GM21576 (cell line): Measurements from ENCODE around the gene MAP7D1.
A peak's percentile ranks its signal among the peaks of the same experiment; 100 is the strongest.
"Not testable (repeated sequence)": the region's sequence is repeated elsewhere in the genome, so short reads cannot be mapped to it uniquely, and the experiment has no call there.

Source experiments
- ATAC-seq: cut with Tn5 transposase; IDR thresholded peaks from one replicate; pipeline ENCODE4 v1.9.1; 2021; ENCODE audit warnings: mild to moderate bottlenecking, moderate library complexity; ENCODE audit not compliant: unreplicated experiment

Gene MAP7D1

DNA sequence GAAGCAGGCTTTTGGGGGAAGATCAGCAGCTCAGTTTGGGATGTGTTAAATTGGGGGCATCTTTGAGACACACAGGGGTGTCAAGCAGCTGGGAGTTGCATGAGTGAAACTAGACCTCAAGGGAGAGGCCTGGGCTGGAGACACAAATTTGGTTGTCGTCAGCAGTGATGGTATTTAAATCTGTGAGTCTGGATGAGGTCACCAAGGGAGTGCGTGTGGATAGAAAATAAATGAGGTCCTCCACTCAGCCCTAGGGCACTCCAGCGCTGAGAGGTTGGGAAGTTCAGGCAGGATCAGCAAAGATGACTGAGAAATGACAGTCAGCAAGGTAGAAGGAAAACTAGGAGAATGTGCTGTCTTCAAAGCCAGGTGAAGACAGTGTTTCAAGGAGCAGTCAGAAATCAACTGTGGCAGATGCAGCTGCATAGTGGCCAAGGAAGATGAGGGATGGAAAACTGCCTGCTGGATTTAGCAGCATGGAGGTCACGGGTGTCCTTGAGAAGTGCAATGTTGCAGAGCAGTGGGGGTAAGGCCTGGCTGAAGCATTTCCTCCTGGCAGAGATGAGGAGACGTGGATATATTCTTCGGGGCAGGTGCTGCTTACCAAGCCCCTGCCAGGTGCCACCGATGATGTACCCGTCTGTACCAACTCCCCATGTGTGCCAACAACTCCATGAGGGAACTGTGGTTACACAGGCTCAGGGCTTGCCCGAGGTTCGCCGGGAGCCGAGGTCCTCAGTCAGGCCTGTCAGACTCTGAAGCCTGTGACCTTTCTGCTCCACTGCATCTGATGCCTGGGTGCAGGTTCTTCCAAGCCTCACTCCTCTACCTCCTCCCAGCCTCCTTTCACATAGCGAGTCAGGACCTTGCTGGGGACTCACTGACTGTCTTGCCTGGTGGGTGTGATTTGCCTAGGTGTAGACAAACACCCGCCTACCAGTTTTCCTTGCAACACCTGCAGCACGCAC is 11.3 kb downstream of the MAP7D1 start:
- no peak for ATAC-seq

GRCh38 chr1:36168514-36168913 is 12.6 kb downstream of the MAP7D1 start:
- no peak for ATAC-seq

GRCh38 chr1:36170643-36171412 is 14.9 kb downstream of the MAP7D1 start:
- ATAC-seq: no peak

- no peak for ATAC-seq
Measured at GRCh38 chr1:36172017-36172747, 16.2 kb downstream of the MAP7D1 start.

DNA sequence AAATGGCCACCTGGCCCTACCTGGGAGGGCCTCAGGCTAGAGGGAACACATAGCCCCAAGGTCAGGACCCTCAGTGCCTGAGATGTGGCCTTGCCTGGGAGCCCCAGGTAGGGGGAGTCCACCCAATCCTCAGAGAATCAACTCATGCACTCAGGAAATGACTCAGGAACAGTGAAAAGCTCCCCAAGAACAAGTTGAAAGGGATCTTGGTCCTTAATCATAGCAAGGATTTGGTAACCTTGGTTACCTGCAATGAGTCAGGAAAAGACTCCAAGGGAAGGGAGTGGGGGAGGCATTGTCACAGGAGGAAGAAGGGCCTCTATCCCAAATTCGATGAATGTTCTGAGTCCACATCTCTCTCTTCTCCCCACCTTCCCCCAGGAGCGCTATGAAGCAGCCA is 17.0 kb downstream of the MAP7D1 start:
- ATAC-seq: no peak

DNA sequence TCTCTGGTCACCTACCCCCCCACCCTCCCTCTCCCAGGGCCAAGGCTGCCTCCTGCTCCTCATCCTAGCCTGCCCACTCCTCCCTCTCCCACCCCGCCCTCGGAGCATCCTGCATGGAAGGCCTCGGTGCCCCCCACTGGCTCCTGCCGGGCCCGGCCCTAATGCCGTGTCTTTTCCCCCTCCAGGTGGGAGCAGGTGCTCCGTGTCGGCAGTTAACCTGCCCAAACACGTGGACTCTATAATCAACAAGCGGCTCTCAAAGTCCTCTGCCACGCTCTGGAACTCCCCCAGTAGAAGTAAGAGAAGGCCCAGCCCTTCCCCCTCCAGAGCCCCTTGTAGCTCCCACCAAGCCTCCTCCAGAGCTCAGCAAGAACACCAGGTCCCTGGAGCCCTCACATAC is 18.8 kb downstream of the MAP7D1 start:
- ATAC-seq: no peak

DNA sequence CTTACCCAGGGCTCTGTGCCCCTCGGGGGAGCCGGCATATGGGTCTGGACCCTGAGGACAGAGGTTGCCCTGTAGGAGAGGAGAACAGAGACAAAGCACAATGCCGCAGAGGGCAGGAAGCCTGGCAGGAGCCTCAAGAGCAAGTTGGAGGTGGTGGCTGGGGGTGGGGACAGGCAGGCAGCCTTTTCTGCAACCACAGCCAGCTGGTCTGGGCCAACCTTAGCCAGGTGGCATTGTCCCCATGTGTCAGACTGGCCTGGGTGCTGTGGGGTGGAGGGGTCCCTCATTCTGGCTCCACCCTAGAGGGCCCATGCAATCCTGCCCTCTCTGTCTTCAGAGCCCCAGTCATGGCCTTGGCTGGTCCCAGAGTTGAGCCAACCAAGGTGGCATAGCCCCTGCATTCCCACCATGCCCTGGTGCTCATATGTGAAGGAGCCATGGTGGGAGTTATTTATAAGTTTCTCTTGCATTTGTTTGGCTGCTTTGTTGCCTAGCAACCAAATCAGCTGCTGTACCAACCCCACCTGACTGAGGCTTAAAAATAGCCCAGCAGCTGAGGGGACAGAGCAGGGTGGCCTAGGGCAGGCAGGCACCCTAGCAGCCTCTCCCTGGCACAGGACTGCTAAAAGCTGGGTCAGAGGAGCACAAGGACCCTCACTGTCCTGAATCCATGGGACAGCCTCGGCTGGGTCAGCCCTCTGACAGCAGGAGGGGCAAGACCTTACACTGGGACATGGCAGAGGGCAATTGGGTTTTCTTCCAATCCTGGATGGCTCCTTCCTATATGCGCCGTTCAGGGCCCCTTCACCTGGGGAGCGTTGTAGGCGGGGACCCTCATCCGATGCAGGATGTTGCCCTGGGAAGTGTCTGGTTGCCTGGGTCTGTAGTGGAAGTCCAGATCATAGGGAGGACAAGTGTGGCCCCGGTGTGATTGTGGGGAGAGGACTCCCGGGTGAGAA is 19.5 kb downstream of the MAP7D1 start:
- ATAC-seq: no peak

GRCh38 chr1:36176106-36176949 is 20.4 kb downstream of the MAP7D1 start:
- no peak for ATAC-seq

DNA sequence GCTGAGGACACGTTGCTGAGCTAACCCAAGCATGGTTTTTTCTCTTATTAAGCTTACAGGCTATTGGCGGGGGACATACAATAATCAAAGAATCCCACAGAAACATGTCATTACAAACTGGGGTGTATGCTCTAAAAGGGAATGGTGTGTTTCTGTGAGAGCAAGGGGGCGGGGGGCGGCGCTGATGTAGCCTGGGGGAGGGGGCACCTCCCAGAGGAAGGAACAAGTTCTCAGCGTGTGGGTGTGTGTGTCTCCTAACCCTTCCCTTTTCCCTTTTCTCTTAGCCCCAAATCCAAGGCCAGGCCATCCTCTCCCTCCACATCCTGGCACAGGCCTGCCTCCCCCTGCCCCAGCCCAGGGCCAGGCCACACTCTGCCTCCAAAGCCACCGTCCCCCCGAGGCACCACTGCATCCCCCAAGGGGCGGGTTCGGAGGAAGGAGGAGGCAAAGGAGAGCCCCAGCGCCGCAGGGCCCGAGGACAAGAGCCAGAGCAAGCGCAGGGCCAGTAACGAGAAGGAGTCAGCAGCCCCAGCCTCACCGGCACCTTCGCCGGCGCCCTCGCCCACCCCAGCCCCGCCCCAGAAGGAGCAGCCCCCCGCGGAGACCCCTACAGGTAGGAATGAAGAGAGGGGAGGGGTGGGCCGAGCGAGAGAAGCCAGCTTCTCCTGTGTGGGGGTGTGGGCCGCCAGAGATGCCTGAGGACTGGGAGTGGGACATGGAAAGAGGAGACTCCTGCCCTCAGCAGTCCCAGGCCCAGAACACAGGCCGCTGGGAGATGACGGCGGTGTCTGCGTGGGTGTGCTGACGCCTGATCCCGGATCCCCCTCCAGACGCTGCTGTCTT is 21.9 kb downstream of the MAP7D1 start:
- no peak for ATAC-seq

DNA sequence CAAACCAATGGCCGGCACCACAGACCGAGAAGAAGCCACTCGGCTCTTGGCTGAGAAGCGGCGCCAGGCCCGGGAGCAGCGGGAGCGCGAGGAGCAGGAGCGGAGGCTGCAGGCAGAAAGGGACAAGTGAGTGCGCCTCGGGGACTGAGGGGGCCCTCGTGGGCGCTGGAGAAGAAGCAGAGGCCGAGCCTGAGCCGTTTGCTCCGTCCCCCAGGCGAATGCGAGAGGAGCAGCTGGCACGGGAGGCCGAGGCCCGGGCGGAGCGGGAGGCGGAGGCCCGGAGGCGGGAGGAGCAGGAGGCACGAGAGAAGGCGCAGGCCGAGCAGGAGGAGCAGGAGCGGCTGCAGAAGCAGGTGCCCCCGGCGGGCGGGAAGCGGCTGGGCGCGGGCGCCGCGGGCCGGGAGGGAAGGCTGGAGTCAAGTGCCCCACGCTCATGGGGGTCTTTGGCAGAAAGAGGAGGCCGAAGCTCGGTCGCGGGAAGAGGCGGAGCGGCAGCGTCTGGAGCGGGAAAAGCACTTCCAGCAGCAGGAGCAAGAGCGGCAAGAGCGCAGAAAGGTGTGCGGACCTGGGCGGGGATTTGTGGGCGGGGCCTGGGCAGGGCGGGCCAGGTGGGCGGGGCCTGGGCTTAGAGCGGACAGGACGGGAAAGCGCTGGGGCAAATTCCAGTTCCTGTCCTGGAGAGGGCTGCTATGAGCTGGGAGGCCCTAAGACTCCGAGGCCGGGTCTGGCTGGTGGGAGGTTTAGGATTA is 22.7 kb downstream of the MAP7D1 start:
- no peak for ATAC-seq

- ATAC-seq: no peak
Measured at GRCh38 chr1:36179220-36179600, 23.2 kb downstream of the MAP7D1 start.

DNA sequence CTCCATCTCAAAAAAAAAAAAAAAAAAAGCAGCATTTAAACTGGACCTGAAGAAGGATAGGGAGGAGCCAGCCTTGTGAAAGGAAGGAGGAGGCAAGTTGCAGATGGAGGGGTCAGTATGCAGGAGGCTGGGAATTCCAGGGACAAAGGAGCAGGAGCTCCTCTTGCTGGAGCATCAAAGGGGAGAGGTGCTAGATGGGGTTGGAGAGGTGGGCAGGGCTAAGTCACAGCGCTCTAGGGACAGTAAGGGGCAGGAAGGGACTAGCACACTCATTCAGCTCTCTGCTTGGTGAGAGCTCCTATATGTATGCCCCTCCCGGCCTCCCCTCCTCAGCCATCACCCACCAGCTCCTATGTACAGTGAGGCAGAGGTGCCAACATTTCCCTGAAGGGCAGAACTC is 26.8 kb downstream of the MAP7D1 start:
- no peak for ATAC-seq

- no peak for ATAC-seq
Measured at GRCh38 chr1:36183309-36183856, 27.4 kb downstream of the MAP7D1 start.

GRCh38 chr1:36187800-36188593 is 32.0 kb downstream of the MAP7D1 start:
- ATAC-seq: peak; percentile 79

- ATAC-seq: not testable (repeated sequence)
Measured at GRCh38 chr1:36196805-36197204, 40.8 kb downstream of the MAP7D1 start.

GRCh38 chr1:36198641-36199040 is 42.7 kb downstream of the MAP7D1 start:
- no peak for ATAC-seq
